HG03378 (cell line): ENCODE data around the gene UQCRQ.
A peak's percentile ranks its signal among the peaks of the same experiment; 100 is the strongest.
"Not testable (repeated sequence)": the region's sequence is repeated elsewhere in the genome, so short reads cannot be mapped to it uniquely, and the experiment has no call there.

Experiments used
- ATAC-seq: cut with Tn5 transposase; IDR thresholded peaks from one replicate; pipeline ENCODE4 v1.9.1; 2021; ENCODE audit warnings: mild to moderate bottlenecking, moderate library complexity; ENCODE audit not compliant: unreplicated experiment

The UQCRQ gene

DNA sequence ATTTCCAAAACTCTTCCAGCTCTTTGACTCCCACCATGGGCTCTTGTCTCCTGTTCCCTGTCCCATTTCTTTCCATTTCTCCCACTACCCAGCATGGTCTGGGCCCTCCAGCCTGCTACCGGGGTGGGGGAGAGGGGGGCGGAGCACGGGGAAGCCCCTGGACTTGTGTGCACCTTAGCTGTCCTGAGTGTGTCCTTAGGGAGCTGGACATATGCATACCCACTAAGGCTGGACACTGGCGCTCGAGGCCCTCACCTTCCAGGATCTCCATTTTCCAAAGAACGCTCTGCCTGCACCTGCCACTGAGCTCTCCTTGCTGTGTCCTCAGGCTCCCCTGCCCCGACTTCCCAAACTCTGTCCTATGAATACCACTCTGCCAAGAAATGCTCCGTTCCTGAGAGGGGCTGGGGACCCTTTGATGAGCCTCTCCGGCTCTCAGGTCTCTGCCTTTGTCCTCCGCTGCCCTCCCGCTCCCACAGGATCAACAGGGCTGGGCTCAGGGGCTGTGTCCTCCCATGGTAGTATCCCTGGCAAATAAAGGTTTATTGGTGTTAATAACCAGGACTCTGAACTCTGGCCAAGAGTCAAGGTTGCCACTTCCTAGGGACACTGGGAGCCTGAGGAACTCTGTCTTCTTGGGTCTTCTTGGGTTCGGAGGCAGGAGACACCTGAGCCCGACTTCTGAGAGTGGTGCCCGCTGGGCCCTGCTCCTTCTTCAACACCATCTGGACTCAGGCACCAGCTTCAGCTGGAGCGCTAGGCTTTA, 35.2 kb upstream of the UQCRQ start:
- ATAC-seq = no peak

DNA sequence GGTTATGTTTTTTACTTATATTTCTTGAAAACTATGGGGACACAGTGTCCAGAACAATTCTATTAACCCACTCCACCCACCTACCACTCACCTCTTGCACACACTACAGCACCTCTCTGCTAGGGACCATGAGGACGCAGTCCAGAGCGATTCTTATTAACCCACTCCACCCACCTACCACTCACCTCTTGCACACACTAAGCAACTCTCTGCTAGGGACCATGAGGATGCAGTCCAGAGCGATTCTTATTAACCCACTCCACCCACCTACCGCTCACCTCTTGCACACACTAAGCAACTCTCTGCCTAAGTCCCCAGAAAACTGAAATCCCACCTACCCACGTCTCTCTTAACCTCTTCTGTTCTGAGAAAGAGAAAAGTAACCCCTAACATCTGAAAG, 33.8 kb upstream of the UQCRQ start:
- no peak for ATAC-seq

DNA sequence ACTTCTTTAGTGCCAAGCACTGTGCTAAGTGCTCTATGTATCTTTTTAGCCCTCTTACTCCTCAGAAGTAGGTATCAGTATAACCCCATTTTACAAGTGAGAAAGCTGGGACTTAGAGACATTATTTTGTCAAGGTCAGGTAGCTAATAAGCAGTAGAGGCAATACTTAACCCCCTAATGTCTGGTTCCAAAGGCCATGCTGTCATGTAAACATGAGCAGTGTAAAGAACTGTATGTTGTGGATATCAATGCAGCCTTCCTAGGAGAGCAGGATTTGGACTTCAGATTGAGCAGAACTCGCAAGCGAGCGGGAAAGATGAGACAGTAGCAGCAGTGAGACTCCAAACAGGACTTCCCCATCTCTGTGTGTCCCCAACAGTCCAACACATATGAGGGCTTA, 32.4 kb upstream of the UQCRQ start:
- no peak for ATAC-seq

DNA sequence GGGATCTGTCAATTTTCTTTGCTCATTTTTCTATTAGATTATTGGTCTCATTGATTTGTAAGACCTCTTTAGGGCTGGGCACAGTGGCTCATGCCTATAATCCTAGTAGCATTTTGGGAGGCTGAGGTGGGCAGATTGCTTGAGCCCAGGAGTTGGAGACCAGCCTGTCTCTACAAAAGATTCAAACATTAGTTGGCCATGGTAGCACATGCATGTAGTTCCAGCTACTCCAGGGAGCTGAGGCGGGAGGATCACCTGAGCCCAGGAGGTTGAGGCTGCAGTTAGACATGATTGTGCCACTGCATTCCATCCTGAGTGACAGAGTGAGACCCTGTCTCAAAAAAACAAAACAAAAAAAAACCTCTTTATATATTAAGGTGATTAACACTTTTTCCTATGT, 29.6 kb upstream of the UQCRQ start:
- ATAC-seq = no peak

DNA sequence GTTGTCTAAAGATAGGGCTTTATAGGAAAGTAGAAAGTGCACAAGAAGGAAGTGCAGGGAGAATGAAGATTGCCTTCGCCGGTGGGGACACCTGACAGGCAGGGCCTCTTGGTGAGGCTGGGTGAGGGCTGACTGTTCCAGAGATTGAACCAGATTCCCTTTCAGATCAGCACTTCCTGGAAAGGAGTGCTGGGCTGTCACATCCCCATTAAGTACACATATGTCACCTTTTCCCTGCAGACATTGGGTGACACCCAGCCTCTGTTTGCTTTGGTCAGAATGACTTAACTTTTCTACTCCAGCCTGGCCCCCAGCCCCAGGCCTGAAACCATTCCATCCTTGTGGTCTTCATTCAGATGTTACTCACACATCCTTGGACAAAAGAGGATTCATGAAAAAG, 28.6 kb upstream of the UQCRQ start:
- no peak for ATAC-seq

DNA sequence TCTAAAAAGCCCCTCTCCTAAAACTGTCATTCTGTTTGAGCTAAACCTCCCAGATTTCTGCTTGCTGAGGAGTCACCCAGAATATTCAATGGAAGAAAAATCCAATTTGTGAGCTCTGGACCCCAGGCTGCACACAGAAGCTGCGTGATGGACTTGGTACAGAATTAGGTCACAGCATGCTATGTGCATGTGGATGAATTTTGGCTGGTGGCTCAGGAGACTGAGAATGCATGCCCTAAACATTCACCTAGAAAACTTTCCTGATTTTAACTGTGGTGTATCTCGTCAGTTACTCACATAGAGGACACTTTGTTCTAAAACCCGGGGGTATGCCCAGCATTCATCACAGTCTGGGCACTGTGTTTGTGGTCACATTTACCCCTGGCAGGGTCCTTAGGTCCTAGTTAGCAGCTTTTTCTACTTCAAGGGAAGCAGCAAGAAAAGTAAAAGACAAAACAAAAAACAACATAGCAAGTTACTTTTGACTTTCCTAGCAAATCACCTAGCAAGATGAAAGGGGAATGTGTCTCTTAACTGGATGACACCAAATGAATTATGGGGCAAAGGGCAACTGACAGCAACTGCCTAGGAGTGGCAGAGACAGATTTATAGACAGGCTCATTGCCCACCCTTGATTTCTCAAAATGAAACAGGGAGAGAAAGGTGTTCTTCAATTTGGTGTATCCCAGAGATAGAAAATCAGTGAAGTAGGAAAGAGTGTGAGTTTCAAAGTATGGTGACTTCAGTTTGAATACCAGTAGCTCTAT, 27.7 kb upstream of the UQCRQ start:
- no peak for ATAC-seq

DNA sequence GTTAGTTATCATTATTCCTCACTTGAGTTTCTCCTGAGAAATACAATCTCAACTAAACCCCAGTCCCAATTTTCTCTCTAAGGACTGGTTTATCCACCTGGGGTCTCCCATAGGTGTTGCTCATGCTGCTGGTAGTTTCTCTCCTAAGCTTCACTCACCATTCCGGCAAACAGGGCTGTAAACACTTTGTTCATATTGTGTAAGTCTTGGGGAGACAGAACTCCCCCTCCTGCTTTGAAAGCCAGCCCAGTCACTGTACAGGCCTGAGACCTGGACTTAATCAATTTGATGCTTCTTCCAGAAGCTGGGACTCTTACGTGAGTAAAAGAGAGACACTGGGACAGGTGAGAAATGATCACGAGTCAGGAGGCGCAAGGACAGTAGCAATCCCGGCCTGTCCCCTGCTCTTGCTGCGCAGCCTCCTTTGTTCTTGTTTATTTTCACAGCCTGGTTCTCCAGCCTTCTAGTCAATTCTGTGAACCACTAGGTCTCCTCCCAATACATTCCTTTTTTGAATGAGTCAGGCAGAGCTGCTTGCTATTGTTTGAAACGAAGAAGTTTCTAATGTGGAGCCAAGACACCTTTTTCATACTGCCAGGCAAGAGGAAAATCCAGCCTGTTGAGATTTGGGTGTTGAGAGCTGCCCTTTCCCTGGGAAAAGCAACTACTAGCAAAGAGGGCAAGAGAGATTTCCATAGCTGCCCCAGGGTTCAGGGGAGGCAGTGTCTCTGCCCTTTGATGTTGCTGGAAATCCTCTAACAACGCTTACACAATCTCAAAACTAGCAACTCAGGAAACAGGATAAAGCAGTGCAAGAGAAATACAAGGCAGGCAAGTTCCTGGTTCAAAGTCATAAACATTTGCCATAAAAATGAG, 26.8 kb upstream of the UQCRQ start:
- ATAC-seq = no peak

DNA sequence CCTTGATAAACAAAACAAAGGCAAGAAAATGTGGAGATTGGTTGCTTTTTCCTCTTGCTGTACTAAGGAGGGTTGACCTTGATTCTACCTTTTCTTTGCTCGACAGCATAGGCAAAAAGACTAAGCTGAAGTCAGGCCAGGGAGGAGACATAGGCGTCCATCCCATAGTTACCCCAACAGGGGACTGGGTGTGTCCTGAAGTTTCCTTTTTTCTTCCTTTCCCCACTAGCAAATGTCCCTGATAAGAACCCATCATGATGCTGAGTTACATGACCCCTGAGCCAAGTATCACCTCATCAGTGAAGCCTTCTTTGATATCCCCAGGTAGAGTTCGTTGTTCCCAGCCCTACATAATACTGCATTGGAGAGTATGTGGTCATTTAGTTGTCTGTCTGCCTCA, 26.1 kb upstream of the UQCRQ start:
- no peak for ATAC-seq

DNA sequence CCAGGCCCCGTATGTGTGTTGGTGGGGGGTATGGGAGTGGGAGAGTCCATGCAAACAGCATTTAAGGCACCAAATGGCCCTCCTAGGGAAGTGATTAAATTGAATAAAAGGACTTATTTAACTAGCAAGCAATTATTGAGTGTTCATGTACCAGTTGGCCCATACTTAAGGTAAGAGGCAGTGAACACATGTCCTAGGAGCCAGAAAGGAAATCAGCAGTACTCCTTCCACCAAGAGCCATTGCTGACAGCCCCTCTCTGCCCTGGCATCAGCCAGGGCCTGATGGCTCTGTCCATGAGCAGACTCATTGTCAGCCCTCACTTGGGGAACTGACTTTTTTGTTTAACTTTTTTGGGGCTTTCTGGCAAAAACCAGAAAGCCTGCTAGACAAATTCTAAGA, 25.5 kb upstream of the UQCRQ start:
- ATAC-seq = no peak

DNA sequence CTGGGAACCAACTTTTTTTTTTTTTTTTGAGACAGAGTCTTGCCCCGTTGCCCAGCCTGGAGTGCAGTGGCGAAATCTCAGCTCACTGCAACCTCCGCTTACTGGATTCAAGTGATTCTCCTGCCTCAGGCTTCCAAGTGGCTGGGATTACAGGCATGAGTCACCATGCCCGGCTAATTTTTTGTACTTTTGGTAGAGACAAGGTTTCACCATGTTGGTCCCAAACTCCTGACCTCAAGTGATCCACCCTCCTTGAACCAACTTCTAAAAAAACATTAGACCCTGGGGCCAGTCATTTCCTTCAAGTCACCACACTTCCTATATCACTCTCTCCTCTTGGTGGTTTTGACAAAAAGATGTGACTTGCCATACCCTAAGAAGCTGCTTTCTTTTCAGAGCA, 25.1 kb upstream of the UQCRQ start:
- no peak for ATAC-seq

DNA sequence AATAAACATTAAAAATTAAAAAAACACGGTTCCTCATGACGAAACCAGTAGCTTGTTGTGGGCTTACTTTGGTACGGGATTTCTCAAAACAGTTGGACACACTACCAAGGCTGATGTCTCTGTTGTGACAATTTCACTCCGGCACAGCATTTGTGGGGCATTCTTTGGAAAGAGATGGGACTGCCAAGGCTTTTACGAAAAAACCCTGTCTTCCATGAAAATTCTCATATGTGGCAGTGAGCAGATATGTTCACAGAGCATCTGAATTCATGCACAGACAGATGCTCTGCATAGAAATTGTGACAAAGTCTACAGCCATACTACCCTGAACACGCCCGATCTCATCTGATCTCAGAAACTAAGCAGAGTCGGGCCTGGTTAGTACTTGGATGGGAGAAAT, 18.2 kb upstream of the UQCRQ start:
- no peak for ATAC-seq

DNA sequence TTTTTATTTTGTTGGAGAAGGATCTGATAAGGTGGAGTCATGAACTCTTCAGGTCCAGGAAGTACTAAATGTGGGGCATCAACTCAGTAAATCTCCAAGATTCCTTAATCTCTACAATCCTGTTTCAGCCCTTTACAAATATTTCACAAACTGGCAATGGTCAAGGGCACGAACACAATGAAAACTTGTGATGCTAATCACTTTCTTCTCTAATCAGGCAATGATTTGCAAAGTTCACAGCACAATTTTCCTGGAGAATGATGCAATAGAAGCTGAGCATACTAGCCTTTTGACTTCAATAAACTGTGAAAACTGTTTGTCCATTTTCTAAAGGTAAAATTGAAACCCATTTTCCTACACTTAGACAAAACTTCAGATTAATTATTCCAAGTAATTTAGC, 17.1 kb upstream of the UQCRQ start:
- no peak for ATAC-seq

DNA sequence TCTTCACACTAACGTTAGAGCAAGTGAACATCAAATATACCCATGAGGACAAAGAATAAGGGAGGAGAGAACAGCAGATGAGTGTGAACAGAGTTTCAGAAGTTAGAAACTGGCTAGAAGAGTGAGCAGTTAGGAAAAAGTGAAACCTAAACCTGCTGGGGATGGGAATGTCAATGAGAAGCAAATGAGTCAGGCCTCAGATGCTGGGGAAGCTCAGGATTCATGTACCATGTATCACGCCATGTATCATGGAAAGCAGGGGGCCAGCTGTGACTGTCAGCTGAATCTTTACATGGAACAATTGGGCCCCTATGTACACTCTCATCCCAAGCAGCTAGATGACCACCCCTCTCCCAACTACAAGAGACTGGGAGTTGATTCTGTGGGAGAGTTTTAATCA, 16.4 kb upstream of the UQCRQ start:
- no peak for ATAC-seq

DNA sequence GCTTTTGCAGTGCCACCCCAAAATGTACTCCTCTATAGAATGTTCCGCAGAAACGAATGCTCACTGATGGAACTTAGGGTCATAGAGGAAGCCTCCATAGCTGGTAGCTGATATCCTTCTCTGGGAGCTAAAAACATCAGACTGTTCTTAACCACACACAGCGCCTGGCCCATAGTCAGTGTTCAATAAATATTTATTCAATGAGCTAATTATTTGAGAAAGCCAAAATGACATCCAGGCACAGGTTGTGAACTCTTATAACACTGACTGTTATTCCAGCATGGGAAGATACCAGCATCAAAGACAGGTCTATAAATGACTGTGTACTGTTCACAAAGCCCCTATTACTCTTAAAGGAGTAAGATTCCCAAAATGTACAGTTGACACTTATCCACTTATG, 13.1 kb upstream of the UQCRQ start:
- no peak for ATAC-seq

DNA sequence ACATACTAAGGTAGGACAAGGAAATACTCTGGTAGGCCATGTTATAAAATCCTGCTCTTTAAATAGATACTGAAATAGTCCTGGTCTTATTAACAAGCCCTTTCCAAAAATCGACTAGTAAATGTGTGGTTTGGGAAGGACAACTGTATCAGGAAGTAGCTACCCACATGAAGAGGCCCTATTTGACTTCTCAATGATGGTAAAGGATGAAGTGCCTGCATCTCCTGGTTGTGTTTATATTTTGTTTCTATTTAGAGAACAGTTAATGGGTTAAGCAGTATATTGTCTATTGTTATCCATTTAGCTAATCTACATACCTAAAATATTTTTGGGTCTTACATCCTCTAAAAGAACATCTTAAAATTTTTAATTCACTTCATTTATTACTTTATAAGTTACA, 12.7 kb upstream of the UQCRQ start:
- ATAC-seq = no peak

DNA sequence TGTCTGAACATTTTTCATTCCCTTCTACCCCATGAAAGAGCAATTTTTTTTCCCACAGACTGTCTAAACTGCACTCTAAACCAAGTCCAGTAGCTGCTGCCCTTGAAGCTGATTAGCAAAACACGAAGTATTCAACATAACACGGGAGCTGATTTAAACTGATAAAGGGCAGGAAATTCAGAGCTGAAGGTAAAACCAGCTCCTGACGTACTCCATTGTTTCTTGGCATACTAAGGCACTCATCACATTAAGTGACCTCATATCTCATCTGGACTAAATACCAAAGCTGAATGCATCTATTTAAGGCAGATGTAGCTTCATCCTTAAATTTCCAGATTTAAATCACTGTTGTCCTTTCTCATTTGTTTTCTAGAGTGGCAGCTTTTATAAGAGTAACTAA, 12.1 kb upstream of the UQCRQ start:
- no peak for ATAC-seq

DNA sequence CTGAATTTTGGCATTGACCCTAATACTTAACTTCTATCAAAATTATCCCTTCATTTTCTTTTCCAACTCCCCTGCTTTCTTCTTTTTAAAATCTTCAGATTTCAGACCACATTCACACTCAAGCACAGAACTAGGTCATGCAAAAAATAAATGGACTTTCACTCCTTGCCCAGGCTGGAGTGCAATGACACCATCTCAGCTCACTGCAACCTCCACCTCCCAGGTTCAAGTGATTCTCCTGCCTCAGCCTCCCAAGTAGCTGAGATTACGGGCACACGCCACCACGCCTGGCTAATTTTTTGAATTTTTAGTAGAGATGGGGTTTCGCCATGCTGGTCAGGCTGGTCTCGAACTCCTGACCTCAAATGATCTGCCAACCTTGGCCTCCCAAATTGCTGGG, 11.4 kb upstream of the UQCRQ start:
- not testable (repeated sequence) for ATAC-seq

DNA sequence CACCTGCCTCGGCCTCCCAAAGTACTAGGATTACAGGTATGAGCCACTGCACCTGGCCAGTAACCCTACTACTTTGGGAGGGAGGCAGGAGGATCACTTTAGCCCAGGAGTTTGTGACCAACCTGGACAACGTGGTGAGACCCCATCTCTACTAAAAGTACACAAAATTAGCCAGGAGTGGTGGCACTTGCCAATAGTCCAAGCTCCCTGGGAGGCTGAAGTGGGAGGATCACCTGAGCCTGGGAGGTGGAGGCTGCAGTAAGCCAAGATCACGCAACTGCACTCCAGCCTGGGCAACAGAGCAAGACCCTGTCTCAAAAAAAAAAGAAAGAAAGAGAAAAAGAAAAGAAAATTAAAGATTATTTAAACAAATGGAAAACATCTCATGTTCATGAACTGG, 10.4 kb upstream of the UQCRQ start:
- no peak for ATAC-seq

DNA sequence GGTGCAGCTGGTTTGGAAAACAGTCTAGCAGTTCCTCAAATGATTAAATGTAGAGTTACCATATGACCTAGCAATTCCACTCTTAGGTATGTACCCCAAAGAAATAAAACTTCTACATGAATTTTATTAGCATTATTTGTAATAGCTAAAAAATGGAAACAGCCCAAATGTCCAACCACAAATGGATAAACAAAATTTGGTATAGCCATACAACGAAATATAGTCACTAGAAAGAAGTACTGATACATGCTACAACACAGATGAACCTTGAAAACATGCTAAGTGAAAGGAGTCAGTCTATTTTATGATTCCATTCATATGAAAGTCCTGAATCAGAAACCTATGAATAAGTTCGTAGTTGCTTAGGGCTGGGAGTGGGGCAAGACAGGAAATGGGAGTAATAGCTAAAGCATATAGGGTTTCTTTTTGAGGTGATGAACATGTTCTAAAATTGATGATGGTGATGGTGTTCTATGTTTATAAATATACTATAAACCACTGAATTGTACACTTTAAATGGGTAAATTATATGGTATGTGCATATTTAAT, 6.5 kb upstream of the UQCRQ start:
- no peak for ATAC-seq

DNA sequence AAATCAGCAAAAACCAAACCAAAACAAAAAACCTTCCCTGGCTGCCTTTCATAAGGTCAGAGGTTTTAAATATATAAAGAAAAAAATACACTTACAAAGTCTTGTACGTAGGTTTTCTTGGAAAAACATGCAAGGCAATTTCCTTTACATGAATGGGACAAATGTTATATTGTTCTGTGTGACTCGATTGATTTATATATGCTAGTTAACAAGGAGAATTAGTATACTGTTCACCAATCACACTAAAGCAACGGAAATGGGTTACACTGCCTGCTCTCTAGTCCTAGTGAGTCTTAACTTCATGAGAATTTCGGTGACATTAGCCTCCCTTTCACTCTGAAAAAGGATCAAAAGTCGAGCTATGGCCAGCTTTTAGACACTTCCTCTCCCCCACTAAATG, 5.7 kb upstream of the UQCRQ start:
- no peak for ATAC-seq

DNA sequence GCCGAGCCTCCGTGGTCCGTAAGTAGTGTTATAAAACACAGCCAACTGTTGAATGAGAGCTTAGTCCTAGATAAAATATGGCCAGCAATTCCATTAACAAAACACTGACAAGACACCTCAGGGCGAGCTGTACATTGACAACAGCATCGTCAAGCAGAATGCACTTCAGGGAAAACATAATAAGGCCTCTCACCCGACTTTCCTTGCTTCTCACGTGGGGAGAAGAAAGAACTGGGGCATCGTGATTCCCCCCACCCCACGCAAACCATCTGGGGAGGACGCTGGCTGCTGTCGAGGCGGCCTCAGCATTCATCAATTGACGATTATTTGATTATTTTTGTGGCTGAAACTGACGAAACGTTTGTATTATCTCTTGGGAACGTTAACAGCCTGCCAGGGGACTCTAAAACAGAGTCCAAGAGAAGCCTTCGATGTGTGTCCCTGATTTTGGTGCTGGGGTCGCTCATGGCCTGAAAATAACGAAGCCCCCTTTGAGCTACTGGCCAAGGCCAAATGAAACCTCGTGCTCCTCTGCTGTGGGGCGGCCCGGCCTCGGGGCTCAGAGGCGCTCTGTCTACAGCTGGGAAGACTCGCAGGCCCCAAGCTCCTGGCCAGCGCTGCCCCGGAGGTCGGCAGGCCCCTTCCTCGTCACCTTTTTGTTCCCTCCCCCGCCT, 637 bp upstream of the UQCRQ start:
- ATAC-seq = peak; percentile 11
